GM10248 (cell line): Measurements from ENCODE around the gene ZDHHC12.

Experiments used
- CTCF ChIA-PET: fragments of 300-600 bp; sonication (Branson Sonifier 250); formaldehyde crosslinking; extraction: SDS; loops from one replicate; lab custom pipeline; 2021; ENCODE audit warnings: antibody characterized with exemption; lab: Yijun Ruan, JAX
- POLR2A ChIA-PET: fragments of 350-650 bp; sonication (Branson Sonifier 250); formaldehyde crosslinking; extraction: SDS; loops from one replicate; lab custom pipeline; 2020; ENCODE audit warnings: antibody characterized with exemption; lab: Yijun Ruan, JAX
- DNase-seq: peaks from one replicate; pipeline ENCODE4 v3.0.0; 2012; ENCODE audit errors: extremely low spot score
- TF ChIP-seq, protein P1 (sequence below): IDR thresholded peaks from 2 replicates; pipeline ENCODE4 v1.5.1; 2012; ENCODE audit warnings: mild to moderate bottlenecking, low read depth; ENCODE audit errors: extremely low read depth, missing control alignments, control extremely low read depth

ZDHHC12 gene

DNA sequence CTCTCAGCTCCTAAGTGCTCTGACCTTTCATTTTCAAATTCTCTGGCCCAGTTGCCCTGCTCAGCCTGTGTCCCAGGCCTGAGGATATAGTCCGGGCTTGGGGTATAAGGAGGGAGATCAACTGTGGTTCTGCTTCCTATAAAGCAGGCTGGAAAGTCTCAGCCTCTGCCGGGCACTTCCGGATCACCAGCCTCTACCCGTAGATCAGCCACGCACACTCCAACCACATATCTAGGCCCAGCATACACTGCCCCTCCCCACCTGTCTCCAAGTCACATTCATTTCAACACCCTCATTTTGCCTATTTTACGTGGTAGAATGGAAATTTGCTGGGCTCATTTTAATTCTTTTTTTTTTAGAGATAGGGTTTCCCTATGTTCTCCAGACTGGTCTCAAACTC lies 44.7 kb upstream of the ZDHHC12 start:
- ChIA-PET CTCF (interaction anchor here (1.0 to 1.2 kb wide), 2 partner anchors 23 to 61 kb away, joined by 3 to 4 read pairs; no protein-coding TSS in a partner anchor), POLR2A (no interaction called here)
- no peak for DNase-seq
- TF ChIP-seq, protein P1, sequence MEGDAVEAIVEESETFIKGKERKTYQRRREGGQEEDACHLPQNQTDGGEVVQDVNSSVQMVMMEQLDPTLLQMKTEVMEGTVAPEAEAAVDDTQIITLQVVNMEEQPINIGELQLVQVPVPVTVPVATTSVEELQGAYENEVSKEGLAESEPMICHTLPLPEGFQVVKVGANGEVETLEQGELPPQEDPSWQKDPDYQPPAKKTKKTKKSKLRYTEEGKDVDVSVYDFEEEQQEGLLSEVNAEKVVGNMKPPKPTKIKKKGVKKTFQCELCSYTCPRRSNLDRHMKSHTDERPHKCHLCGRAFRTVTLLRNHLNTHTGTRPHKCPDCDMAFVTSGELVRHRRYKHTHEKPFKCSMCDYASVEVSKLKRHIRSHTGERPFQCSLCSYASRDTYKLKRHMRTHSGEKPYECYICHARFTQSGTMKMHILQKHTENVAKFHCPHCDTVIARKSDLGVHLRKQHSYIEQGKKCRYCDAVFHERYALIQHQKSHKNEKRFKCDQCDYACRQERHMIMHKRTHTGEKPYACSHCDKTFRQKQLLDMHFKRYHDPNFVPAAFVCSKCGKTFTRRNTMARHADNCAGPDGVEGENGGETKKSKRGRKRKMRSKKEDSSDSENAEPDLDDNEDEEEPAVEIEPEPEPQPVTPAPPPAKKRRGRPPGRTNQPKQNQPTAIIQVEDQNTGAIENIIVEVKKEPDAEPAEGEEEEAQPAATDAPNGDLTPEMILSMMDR, result no peak

DNA sequence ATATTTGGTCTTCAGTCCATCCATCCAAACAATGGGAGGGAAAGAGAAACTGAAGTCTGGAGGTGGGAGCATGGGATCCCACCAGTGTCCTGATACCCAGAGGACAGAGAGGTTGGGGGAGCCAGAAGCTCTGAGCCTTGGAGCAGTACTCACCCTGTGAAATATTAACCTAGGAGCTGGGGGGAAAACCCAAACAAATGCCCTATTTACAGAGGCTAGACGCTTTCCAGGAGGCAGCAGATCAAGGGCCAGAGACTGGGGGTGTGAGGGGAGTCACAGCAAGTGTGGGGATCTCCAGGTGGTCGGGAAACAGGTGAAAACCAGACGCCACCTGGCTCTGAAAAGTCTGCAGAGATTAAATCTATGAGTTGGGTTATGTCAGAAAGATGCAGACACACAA lies 41.6 kb upstream of the ZDHHC12 start:
- TF ChIP-seq, protein P1, result no peak
- DNase-seq, result no peak
- ChIA-PET POLR2A (interaction anchor here (1.2 kb wide), 1 partner anchor 52 kb away, joined by 3 read pairs; the partner anchor contains the start of gene ENDOG), CTCF (interaction anchor here (0.9 to 1.7 kb wide), 2 partner anchors 13 to 53 kb away, joined by 4 to 9 read pairs; partner anchors contain the start of gene ENDOG)

DNA sequence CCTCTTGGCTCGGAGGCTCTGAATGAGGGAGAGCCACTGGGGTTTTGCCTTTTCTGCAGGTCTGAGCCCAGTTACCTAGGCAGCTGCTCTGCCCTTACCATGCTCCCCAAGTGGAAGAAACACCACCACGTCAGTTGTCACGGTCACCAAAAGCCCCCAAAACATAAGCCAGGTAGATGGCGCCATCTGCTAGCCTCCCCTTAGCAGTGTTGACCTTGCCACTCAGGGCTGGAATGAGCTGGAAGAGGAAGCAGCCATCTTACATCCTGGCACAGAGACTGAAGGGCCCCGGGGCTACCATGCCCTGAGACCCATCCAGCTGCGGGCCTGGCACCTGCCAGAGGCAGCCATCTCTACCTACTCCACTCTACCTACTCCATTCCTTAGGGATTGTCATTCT lies 40.4 kb upstream of the ZDHHC12 start:
- POLR2A ChIA-PET, result interaction anchor here (0.6 to 1.2 kb wide), 2 partner anchors 54 to 178 kb away, joined by 3 read pairs; partner anchors contain the start of gene ENDOG
- CTCF ChIA-PET, result interaction anchor here (0.9 to 1.7 kb wide), 5 partner anchors 12 to 326 kb away, joined by 3 to 9 read pairs (median 4); partner anchors contain the start of gene ENDOG
- TF ChIP-seq, protein P1, result no peak
- DNase-seq, result no peak

DNA sequence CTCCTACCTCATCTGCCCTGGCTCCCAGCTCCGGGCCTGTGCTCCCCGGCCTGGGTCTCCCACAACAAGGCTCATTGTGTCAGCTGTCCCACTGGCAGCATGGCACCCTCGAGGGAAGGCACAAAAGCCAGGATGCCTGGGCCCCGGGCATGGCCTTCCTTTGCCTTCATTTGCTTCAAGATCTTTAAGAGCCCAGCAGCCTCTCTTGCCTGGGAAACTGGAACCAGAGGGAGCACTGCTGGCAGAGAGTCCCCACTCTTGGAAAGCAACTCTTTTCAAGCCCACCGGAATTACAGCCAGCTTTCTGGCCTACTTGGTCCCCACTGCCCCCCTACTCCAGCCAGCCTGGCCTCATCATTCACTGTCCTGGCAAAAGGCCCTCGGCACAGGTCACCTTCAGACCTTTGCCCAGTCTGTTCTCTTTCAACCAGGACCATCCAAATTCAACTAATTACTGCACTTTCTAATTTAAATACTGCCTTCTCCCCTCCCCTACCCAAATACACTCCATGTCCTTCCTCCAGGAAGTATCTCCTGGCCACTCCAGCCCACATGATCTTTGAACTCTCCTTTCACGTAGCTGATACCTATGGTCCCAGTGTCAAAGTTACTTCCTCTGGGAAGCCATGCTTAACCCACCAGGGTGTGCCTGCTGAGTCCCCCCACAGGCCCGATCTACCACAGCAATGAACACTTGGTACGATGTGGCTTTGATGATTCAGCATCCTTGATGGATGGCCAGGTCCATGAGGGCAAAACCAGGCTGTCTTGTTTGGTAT lies 38.9 kb upstream of the ZDHHC12 start:
- TF ChIP-seq, protein P1, result no peak
- ChIA-PET CTCF (interaction anchor here (1.0 to 1.4 kb wide), 2 partner anchors 26 to 55 kb away, joined by 3 read pairs; no protein-coding TSS in a partner anchor), POLR2A (no interaction called here)
- no peak for DNase-seq

DNA sequence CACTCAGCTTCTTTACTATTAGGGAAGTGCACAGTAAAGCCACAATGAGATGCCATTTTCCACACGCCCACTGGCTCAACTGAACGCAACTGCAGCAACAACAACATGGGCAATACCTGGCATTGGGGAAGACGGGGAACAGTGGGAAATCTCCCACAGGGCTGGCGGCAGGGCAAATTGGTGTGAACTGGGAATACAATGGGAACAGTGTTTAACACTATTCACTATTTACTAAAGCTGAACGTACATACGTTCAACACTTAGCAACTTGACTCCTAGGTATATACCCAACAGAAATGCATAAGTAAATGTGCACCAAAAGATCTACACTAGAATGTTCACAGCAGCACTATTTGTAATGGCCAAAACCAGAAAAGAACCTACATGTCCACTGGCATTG lies 33.7 kb upstream of the ZDHHC12 start:
- TF ChIP-seq, protein P1, result no peak
- CTCF ChIA-PET, result interaction anchor here (1.6 kb wide), 1 partner anchor 29 kb away, joined by 3 read pairs; no protein-coding TSS in a partner anchor
- POLR2A ChIA-PET, result no interaction called here
- no peak for DNase-seq

DNA sequence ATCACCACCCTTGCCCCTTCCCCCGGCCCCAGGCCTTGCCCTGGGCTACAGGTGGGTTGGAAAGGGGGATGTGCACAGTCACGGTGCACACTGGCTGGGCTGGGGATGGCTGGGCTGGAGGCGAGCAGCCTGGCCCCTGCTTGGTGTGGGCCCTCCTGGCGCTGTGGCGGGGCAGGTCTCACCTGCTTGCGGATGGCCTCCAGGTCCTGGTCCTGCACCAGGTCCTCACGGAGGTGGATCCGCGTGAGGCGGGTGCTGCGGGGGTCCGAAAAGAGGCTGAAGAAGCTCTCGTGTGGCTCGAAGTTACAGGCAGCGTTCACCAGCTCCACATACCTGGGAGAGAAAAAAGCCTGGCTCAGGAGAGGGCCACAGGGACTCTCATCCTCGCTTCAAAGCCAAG lies 29.7 kb upstream of the ZDHHC12 start:
- TF ChIP-seq, protein P1, result no peak
- DNase-seq, result no peak
- POLR2A ChIA-PET, result no interaction called here
- CTCF ChIA-PET, result interaction anchor here (1.2 to 3.2 kb wide), 3 partner anchors 11 to 65 kb away, joined by 4 to 10 read pairs (median 8); partner anchors contain the start of gene ENDOG
